IMR-90 (cell line): ENCODE measurements around the gene RHBDL1.

Experiments used
- CEBPB ChIP-seq: IDR thresholded peaks from 2 replicates; pipeline ENCODE4 v1.6.1; 2012; ENCODE audit warnings: low read depth, low read length, improper control_type of control experiment
- CTCF ChIP-seq: conservative IDR thresholded peaks from 2 replicates; pipeline ENCODE4 v1.5.1; 2012; ENCODE audit warnings: mild to moderate bottlenecking, low read depth, low read length, improper control_type of control experiment
- ELK1 ChIP-seq: fragments of 150-350 bp; IDR thresholded peaks from 2 replicates; pipeline ENCODE4 v1.6.1; 2016; ENCODE audit warnings: low read depth, mild to moderate bottlenecking, low read length, moderate library complexity, borderline replicate concordance
- FOS ChIP-seq: fragments of 150-350 bp; IDR thresholded peaks from 2 replicates; pipeline ENCODE4 v1.6.1; 2016; ENCODE audit warnings: low read depth, low read length
- MAFK ChIP-seq: IDR thresholded peaks from 2 replicates; pipeline ENCODE4 v1.6.1; 2012; ENCODE audit warnings: low read depth, low read length, improper control_type of control experiment
- MAZ ChIP-seq: IDR thresholded peaks from 2 replicates; pipeline ENCODE4 v1.6.1; 2012; ENCODE audit warnings: low read depth, mild to moderate bottlenecking, low read length, improper control_type of control experiment, moderate library complexity, borderline replicate concordance
- NFE2L2 ChIP-seq: fragments of 150-350 bp; IDR thresholded peaks from 2 replicates; pipeline ENCODE4 v1.6.1; 2016; ENCODE audit warnings: low read depth, mild to moderate bottlenecking, low read length
- POLR2A ChIP-seq: IDR thresholded peaks from 2 replicates; pipeline ENCODE4 v1.6.1; 2012; ENCODE audit warnings: mild to moderate bottlenecking, low read depth, low read length
- RAD21 ChIP-seq: IDR thresholded peaks from 2 replicates; pipeline ENCODE4 v1.6.1; 2012; ENCODE audit warnings: low read length, improper control_type of control experiment
- RCOR1 ChIP-seq: IDR thresholded peaks from 2 replicates; pipeline ENCODE4 v1.6.1; 2012; ENCODE audit warnings: mild to moderate bottlenecking, low read length, improper control_type of control experiment; ENCODE audit not compliant: insufficient replicate concordance
- RFX5 ChIP-seq: IDR thresholded peaks from 2 replicates; pipeline ENCODE4 v1.8.0; 2012; ENCODE audit warnings: low read depth, mild to moderate bottlenecking, low read length, moderate library complexity
- SMC3 ChIP-seq: fragments of 150-350 bp; IDR thresholded peaks from 2 replicates; pipeline ENCODE4 v1.6.1; 2016; ENCODE audit warnings: low read depth, mild to moderate bottlenecking, antibody characterized with exemption, low read length, moderate library complexity
- USF2 ChIP-seq: fragments of 150-350 bp; IDR thresholded peaks from 2 replicates; pipeline ENCODE4 v1.6.1; 2017; ENCODE audit warnings: mild to moderate bottlenecking, antibody characterized with exemption, low read length, low read depth

- no peak for TF ChIP-seq SMC3
- TF ChIP-seq CTCF = no peak
- no peak for TF ChIP-seq POLR2A
- TF ChIP-seq FOS = no peak
- TF ChIP-seq RAD21 = no peak
- TF ChIP-seq NFE2L2 = no peak
- no peak for TF ChIP-seq USF2
- TF ChIP-seq MAFK = no peak
- no peak for TF ChIP-seq MAZ
- TF ChIP-seq CEBPB = no peak
- TF ChIP-seq ELK1 = no peak
- TF ChIP-seq RCOR1 = no peak
- TF ChIP-seq RFX5 = no peak
Observed at GRCh38 chr16:677316-678190, 2.1 kb downstream of the RHBDL1 start.
